SK-N-SH treated with all-trans-retinoic acid at 6 μM for 48 hours (cell line): ENCODE measurements around the gene FTO.
A peak's percentile ranks its signal among the peaks of the same experiment; 100 is the strongest.

ENCODE experiments used
- ATAC-seq: fragments of 200-7000 bp; cut with Tn5 transposase; 3 replicates; pipeline ENCODE4 v1.9.1; 2020; ENCODE audit warnings: mild to moderate bottlenecking, moderate library complexity
- BACH2 ChIP-seq: fragments of 250-450 bp; sonication (Bioruptor Pico); IDR thresholded peaks from 2 replicates; pipeline ENCODE4 v1.9.0; 2021; ENCODE audit warnings: mild to moderate bottlenecking, borderline replicate concordance
- CSDC2 ChIP-seq: fragments of 250-450 bp; sonication (Bioruptor Pico); IDR thresholded peaks from 2 replicates; pipeline ENCODE4 v1.5.0; 2020; ENCODE audit warnings: mild to moderate bottlenecking, moderate library complexity
- CSRNP3 ChIP-seq: fragments of 250-450 bp; sonication (Bioruptor Pico); IDR thresholded peaks from 2 replicates; pipeline ENCODE4 v1.5.1; 2021; ENCODE audit warnings: mild to moderate bottlenecking, moderate library complexity
- GLIS3 ChIP-seq: fragments of 250-450 bp; sonication (Bioruptor Pico); IDR thresholded peaks from 2 replicates; pipeline ENCODE4 v1.5.0; 2020; ENCODE audit warnings: mild to moderate bottlenecking, moderate library complexity
- OSR1 ChIP-seq: fragments of 250-450 bp; sonication (Bioruptor Pico); IDR thresholded peaks from 2 replicates; pipeline ENCODE4 v1.8.0; 2022; ENCODE audit warnings: moderate library complexity, mild to moderate bottlenecking, inconsistent platforms
- PATZ1 ChIP-seq: fragments of 250-450 bp; sonication (Bioruptor Pico); IDR thresholded peaks from 2 replicates; pipeline ENCODE4 v1.8.0; 2020; ENCODE audit warnings: mild to moderate bottlenecking, moderate library complexity, borderline replicate concordance
- POU6F1 ChIP-seq: fragments of 250-450 bp; sonication (Bioruptor Pico); IDR thresholded peaks from 2 replicates; pipeline ENCODE4 v1.8.0; 2021; ENCODE audit warnings: low read depth, mild to moderate bottlenecking, moderate library complexity, borderline replicate concordance
- RARB ChIP-seq: fragments of 250-450 bp; sonication (Bioruptor Pico); IDR thresholded peaks from 2 replicates; pipeline ENCODE4 v1.8.0; 2021; ENCODE audit warnings: mild to moderate bottlenecking, moderate library complexity
- TCF4 ChIP-seq: fragments of 250-450 bp; sonication (Bioruptor Pico); IDR thresholded peaks from 2 replicates; pipeline ENCODE4 v1.8.0; 2021; ENCODE audit warnings: mild to moderate bottlenecking, moderate library complexity, borderline replicate concordance
- TSHZ2 ChIP-seq: fragments of 250-450 bp; sonication (Bioruptor Pico); IDR thresholded peaks from 2 replicates; pipeline ENCODE4 v1.5.0; 2020; ENCODE audit warnings: mild to moderate bottlenecking, moderate library complexity
- ZC3H10 ChIP-seq: fragments of 250-450 bp; sonication (Bioruptor Pico); IDR thresholded peaks from 2 replicates; pipeline ENCODE4 v1.5.1; 2021; ENCODE audit warnings: mild to moderate bottlenecking, moderate library complexity
- ZFP3 ChIP-seq: fragments of 250-450 bp; sonication (Bioruptor Pico); IDR thresholded peaks from 2 replicates; pipeline ENCODE4 v1.5.0; 2020; ENCODE audit warnings: mild to moderate bottlenecking, moderate library complexity
- ZFP30 ChIP-seq: fragments of 450-650 bp; formaldehyde crosslinking; IDR thresholded peaks from 2 replicates; pipeline ENCODE4 v1.5.0; 2022; ENCODE audit warnings: mild to moderate bottlenecking, moderate library complexity
- ZNF70 ChIP-seq: fragments of 450-650 bp; formaldehyde crosslinking; IDR thresholded peaks from 2 replicates; pipeline ENCODE4 v1.5.0; 2020; ENCODE audit warnings: mild to moderate bottlenecking, moderate library complexity
- ZNF8 ChIP-seq: fragments of 450-650 bp; formaldehyde crosslinking; IDR thresholded peaks from 2 replicates; pipeline ENCODE4 v1.5.0; 2020; ENCODE audit warnings: mild to moderate bottlenecking, moderate library complexity

The FTO gene

GRCh38 chr16:53980675-53981074, 276.7 kb downstream of the FTO start (continued):
- no peak for TF ChIP-seq TSHZ2 (CRISPR knock-in tag)
- no peak for TF ChIP-seq CSRNP3 (CRISPR knock-in tag)
- TF ChIP-seq TCF4 (CRISPR knock-in tag) = no peak
- no peak for TF ChIP-seq GLIS3
- TF ChIP-seq RARB = no peak

GRCh38 chr16:53982631-53983042, 278.7 kb downstream of the FTO start:
- ATAC-seq = no peak
- TF ChIP-seq GLIS3 (no peak), PATZ1 (CRISPR knock-in tag) (no peak), BACH2 (no peak), CSDC2 (CRISPR knock-in tag) (no peak), ZNF8 (CRISPR knock-in tag) (no peak), TCF4 (CRISPR knock-in tag) (no peak), ZC3H10 (CRISPR knock-in tag) (no peak)
- TF ChIP-seq, all 23 proteins: peak for 0

- ATAC-seq = no peak
- TF ChIP-seq ZNF70 (CRISPR knock-in tag) (no peak), CSDC2 (CRISPR knock-in tag) (no peak), RARB (no peak), ZFP3 (CRISPR knock-in tag) (no peak)
Observed at GRCh38 chr16:53984936-53985335, 281.0 kb downstream of the FTO start.

- TF ChIP-seq TSHZ2 (CRISPR knock-in tag) = no peak
- no peak for ATAC-seq
Observed at GRCh38 chr16:53985861-53986260, 281.9 kb downstream of the FTO start.

- no peak for ATAC-seq
- TF ChIP-seq CSRNP3 (CRISPR knock-in tag) (no peak), TSHZ2 (CRISPR knock-in tag) (peak; percentile 21; the same call in 1 of the 2 replicates), ZFP30 (CRISPR knock-in tag) (no peak), OSR1 (CRISPR knock-in tag) (no peak), POU6F1 (CRISPR knock-in tag) (no peak), TCF4 (CRISPR knock-in tag) (peak; percentile 88)
- TF ChIP-seq, all 23 proteins: peak for 2
Observed at GRCh38 chr16:53986793-53987192, 282.8 kb downstream of the FTO start.
